MCF 10A (cell line): ENCODE data around the gene VWA3A. TPM values are rescaled to one million over a fixed set of nuclear protein-coding genes. Genes with fewer than 3 reads are reported as not detected.

ENCODE experiments used
- BruUV-seq: library from RNA; stranded (reverse); fragments of 400-500 nt; replicated peaks from 2 replicates; lab custom pipeline; 2021; lab: Mats Ljungman, UMichigan
- CTCF ChIA-PET: fragments of 300-600 bp; sonication (Branson Sonifier 250); formaldehyde crosslinking; extraction: SDS; loops from one replicate; lab custom pipeline; 2021; ENCODE audit warnings: antibody characterized with exemption, inconsistent platforms; lab: Yijun Ruan, JAX
- POLR2A ChIA-PET: fragments of 300-600, 350-650 bp; sonication (Branson Sonifier 250); formaldehyde crosslinking; extraction: SDS; loops from one replicate; lab custom pipeline; 2020; ENCODE audit warnings: antibody characterized with exemption, inconsistent platforms; lab: Yijun Ruan, JAX
- DNase-seq: peaks from one replicate; pipeline ENCODE4 v3.0.0-alpha.2; 2018; ENCODE audit not compliant: unreplicated experiment
- H3K27ac Mint-ChIP-seq: one replicate; pipeline ENCODE4 v1.8.0; 2022; ENCODE audit warnings: mild to moderate bottlenecking, low read depth, mixed read lengths; ENCODE audit not compliant: unreplicated experiment
- H3K27me3 Mint-ChIP-seq: one replicate; pipeline ENCODE4 v1.8.0; 2022; ENCODE audit warnings: mixed read lengths; ENCODE audit not compliant: insufficient read depth, unreplicated experiment
- H3K36me3 Mint-ChIP-seq: one replicate; pipeline ENCODE4 v1.8.0; 2022; ENCODE audit warnings: mild to moderate bottlenecking, moderate library complexity, mixed read lengths; ENCODE audit not compliant: insufficient read depth, unreplicated experiment
- H3K4me1 Mint-ChIP-seq: one replicate; pipeline ENCODE4 v1.8.0; 2022; ENCODE audit warnings: mixed read lengths; ENCODE audit not compliant: insufficient read depth, unreplicated experiment
- H3K4me3 Mint-ChIP-seq: one replicate; pipeline ENCODE4 v1.8.0; 2022; ENCODE audit warnings: mild to moderate bottlenecking, moderate library complexity, mixed read lengths; ENCODE audit not compliant: unreplicated experiment
- H3K9me3 Mint-ChIP-seq: one replicate; pipeline ENCODE4 v1.8.0; 2022; ENCODE audit warnings: mixed read lengths; ENCODE audit not compliant: unreplicated experiment
- intact Hi-C: fragments of 100-400 bp; cut with micrococcal nuclease; formaldehyde crosslinking; loops from 2 replicates; pipeline ENCODE4 v1.14.1; 2022
- total RNA-seq: library from RNA; stranded (reverse); gene quantifications from 2 replicates; pipeline ENCODE4 v1.2.3, GENCODE V29; 2022
- TF ChIP-seq, protein P1 (sequence below): fragments of 200-600 bp; IDR thresholded peaks from one replicate; pipeline ENCODE4 v1.8.0; 2022; ENCODE audit warnings: antibody characterized with exemption, mild to moderate bottlenecking; ENCODE audit not compliant: unreplicated experiment

The VWA3A gene
- total RNA-seq, 1 experiment from 2014 or later, result not detected

DNA sequence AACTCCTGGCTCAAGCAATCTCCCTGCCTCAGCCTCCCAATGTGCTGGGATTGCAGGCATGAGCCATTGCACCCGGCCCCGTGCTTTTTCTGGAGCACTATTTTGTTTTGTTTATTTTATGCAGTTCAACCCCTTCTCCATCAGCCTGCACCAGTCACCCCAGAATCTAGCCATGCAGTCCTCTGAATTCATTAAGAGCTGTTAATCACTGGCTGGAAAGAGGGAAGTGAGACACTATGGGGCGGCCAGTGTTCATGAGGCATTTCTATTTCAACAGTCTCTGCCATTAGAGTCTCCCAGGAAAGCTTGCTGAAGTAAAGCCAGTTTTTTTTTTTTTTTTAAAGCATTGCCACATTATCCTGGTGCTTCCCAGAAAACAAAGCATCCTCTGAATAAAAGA is 1.7 kb downstream of the VWA3A start:
- no peaks in the 10 kb centered on the region for H3K4me1 Mint-ChIP-seq
- H3K27me3 Mint-ChIP-seq, result peaks cover 11% of the 10 kb centered on the region
- no peak overlapping the region for H3K4me3 Mint-ChIP-seq
- DNase-seq, result no peak
- intact Hi-C loops, result no loop called here
- H3K27ac Mint-ChIP-seq, result no peak overlapping the region
- POLR2A ChIA-PET, result no interaction called here
- no peaks in the 10 kb centered on the region for H3K9me3 Mint-ChIP-seq
- no TSS peak for BruUV-seq
- TF ChIP-seq, protein P1, sequence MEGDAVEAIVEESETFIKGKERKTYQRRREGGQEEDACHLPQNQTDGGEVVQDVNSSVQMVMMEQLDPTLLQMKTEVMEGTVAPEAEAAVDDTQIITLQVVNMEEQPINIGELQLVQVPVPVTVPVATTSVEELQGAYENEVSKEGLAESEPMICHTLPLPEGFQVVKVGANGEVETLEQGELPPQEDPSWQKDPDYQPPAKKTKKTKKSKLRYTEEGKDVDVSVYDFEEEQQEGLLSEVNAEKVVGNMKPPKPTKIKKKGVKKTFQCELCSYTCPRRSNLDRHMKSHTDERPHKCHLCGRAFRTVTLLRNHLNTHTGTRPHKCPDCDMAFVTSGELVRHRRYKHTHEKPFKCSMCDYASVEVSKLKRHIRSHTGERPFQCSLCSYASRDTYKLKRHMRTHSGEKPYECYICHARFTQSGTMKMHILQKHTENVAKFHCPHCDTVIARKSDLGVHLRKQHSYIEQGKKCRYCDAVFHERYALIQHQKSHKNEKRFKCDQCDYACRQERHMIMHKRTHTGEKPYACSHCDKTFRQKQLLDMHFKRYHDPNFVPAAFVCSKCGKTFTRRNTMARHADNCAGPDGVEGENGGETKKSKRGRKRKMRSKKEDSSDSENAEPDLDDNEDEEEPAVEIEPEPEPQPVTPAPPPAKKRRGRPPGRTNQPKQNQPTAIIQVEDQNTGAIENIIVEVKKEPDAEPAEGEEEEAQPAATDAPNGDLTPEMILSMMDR, result no peak
- H3K36me3 Mint-ChIP-seq, result no peaks in the 10 kb centered on the region
- CTCF ChIA-PET, result interaction anchor here (1.0 to 2.0 kb wide), 5 partner anchors 14 to 100 kb away, joined by 3 to 8 read pairs (median 4); no protein-coding TSS in a partner anchor

DNA sequence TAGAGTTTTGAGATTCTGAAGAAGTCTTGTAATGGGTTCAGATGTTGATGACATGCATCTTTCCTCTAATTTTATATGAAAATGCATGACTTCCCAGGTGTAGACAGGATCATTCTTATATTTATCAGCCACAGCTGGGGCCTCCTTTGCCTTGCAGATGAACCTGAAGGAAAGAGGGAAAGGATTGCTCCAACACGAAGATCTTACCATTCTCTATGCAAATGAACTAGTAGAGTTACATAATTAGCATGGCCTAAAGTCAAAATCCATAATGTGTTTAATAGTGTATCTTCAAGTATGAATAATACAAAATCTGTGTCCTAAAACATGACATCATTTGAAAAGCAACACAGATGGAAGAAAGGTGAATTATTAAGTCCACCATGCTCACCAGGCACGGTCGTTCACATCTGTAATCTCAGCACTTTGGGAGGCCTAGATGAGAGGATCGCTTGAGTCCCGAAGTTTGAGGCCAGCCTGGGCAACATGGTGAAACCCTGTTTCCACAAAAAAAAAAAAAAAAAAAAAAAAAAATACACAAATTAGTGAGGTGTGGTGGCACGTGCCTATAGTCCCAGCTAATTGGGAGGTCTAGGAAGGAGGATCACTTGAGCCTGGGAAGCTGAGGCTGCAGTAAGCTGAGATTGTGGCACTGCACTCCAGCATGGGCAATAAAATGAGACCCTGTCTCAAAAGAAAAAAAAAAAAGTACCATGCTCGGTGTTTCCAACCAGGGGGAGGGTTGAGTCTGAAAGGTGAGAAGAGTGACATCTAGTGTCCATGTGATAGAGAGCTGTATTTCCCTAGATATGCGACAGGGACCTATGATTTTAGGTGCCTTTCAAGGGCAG is 6.3 kb downstream of the VWA3A start:
- peak; percentile 61 for DNase-seq
- BruUV-seq, result no TSS peak
- Mint-ChIP-seq H3K4me3 (peak overlapping the region; percentile 49), H3K27me3 (peaks cover 21% of the 10 kb centered on the region), H3K36me3 (no peaks in the 10 kb centered on the region), H3K4me1 (no peaks in the 10 kb centered on the region), H3K27ac (no peak overlapping the region), H3K9me3 (no peaks in the 10 kb centered on the region)
- TF ChIP-seq, protein P1, result peak; percentile 60
- POLR2A ChIA-PET, result interaction anchor here (0.6 to 2.0 kb wide), 8 partner anchors 12 to 107 kb away, joined by 3 to 10 read pairs (median 4); no protein-coding TSS in a partner anchor
- CTCF ChIA-PET, result interaction anchor here (0.6 to 5.0 kb wide), 48 partner anchors 9 to 1219 kb away, joined by 3 to 87 read pairs (median 5); partner anchors contain the start of genes MOSMO, PDZD9 and UQCRC2
- intact Hi-C loops, result loop anchor here (1.0 kb wide), 3 partner anchors 90 to 147 kb away; partner anchors contain the start of gene PDZD9

DNA sequence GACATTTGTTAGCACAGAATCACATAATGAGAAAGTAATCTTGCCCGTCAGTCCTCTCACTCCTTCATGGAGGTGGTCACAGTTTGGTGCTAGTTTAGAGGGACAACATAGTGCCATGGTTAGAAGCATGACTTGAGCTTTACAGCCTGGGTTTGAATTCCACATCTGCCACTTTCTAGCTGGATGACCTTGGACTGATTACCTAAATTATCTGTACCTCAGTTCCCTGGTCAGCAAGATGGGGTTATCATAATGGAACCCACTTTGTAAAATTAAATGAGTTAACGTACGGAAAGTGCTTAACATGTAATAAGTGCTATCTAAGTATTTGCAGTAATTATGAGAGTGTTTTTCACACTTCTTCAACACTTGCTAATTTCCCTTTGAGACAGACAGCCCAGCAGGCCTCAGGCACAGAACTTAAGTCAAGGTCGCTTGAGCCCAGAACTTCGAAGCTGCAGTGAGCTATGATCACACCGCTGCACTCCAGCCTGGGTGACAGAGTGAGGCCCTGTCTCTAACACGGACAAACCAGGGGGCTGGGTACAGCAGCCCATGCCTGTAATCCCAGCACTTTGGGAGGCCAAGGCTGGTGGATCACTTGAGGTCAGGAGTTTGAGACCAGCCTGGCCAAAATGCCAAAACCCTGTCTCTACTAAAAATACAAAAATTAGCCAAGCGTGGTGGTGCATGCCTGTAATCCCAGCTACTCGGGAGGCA is 7.1 kb downstream of the VWA3A start:
- ChIA-PET POLR2A (interaction anchor here (0.6 to 2.0 kb wide), 8 partner anchors 11 to 108 kb away, joined by 3 to 10 read pairs (median 4); no protein-coding TSS in a partner anchor), CTCF (interaction anchor here (0.6 to 5.0 kb wide), 45 partner anchors 9 to 1874 kb away, joined by 3 to 87 read pairs (median 5); partner anchors contain the start of genes MOSMO, PDZD9 and UQCRC2)
- H3K27ac Mint-ChIP-seq, result no peak overlapping the region
- no peak for DNase-seq
- peak overlapping the region; percentile 49 for H3K4me3 Mint-ChIP-seq
- H3K9me3 Mint-ChIP-seq, result no peaks in the 10 kb centered on the region
- H3K36me3 Mint-ChIP-seq, result no peaks in the 10 kb centered on the region
- TF ChIP-seq, protein P1, result no peak
- intact Hi-C loops, result loop anchor here (1.0 kb wide), 3 partner anchors 89 to 148 kb away; partner anchors contain the start of gene PDZD9
- BruUV-seq, result no TSS peak
- no peaks in the 10 kb centered on the region for H3K4me1 Mint-ChIP-seq
- peaks cover 21% of the 10 kb centered on the region for H3K27me3 Mint-ChIP-seq
